GM12878 (cell line): ENCODE measurements around the gene CNRIP1. TPM values are rescaled to one million over a fixed set of nuclear protein-coding genes. Genes with fewer than 3 reads are reported as not detected.
A peak's percentile ranks its signal among the peaks of the same experiment; 100 is the strongest.

Experiments used
- ATAC-seq: fragments of 200-7000 bp; cut with Tn5 transposase; 3 replicates; pipeline ENCODE4 v1.9.1; 2020; ENCODE audit warnings: mild to moderate bottlenecking, moderate library complexity
- BruUV-seq: library from RNA; stranded (reverse); fragments of 400-500 nt; replicated peaks from 2 replicates; lab custom pipeline; 2021; lab: Mats Ljungman, UMichigan
- CTCF ChIA-PET: fragments of 300-600 bp; sonication (Branson Sonifier 250); formaldehyde crosslinking; extraction: SDS; loops from one replicate; lab custom pipeline; 2021; ENCODE audit warnings: inconsistent platforms; lab: Yijun Ruan, JAX
- POLR2A ChIA-PET: fragments of 350-600 bp; formaldehyde crosslinking; extraction: SDS; loops from one replicate; lab custom pipeline; 2021; ENCODE audit warnings: inconsistent platforms; lab: Charles Lee
- RAD21 ChIA-PET: fragments of 300-600 bp; sonication (Branson Sonifier 250); formaldehyde crosslinking; loops from one replicate; lab custom pipeline; 2023; ENCODE audit warnings: antibody characterized with exemption; ENCODE audit not compliant: unreplicated experiment; lab: Charles Lee
- SMC1A ChIA-PET: fragments of 300-600 bp; sonication (Branson Sonifier 250); formaldehyde crosslinking; loops from one replicate; lab custom pipeline; 2023; ENCODE audit not compliant: unreplicated experiment, uncharacterized antibody; lab: Charles Lee
- DNase-seq: peaks from one replicate; pipeline ENCODE4 v3.0.0-alpha.2; 2011; ENCODE audit warnings: low read depth, low spot score
- FAIRE-seq: peaks from 3 replicates; lab custom pipeline; 2011; peaks lifted over from hg19 to GRCh38; lab: Jason Lieb, UNC
- H2AFZ ChIP-seq: 2 replicates; pipeline ENCODE4 v1.6.0; 2011; ENCODE audit warnings: low read depth, low read length, control low read depth; ENCODE audit not compliant: control insufficient read depth
- H3K27ac ChIP-seq: 2 replicates; pipeline ENCODE4 v1.5.1; 2011; ENCODE audit warnings: control low read depth; ENCODE audit not compliant: control insufficient read depth, insufficient read depth
- H3K27me3 ChIP-seq, 2 experiments: replicated peaks in 1 of 2; 2 replicates each; pipeline versions ENCODE4 v1.6.0 to v1.6.1; 2011; ENCODE audit warnings: low read length in 1 of 2; ENCODE audit not compliant: control insufficient read depth in 2 of 2, insufficient read depth in 2 of 2
- H3K36me3 ChIP-seq, 2 experiments: 2 replicates each; pipeline ENCODE4 v1.5.1; 2011; ENCODE audit warnings: low read length in 1 of 2; ENCODE audit not compliant: control insufficient read depth in 2 of 2, insufficient read depth in 2 of 2
- H3K4me1 ChIP-seq: 2 replicates; pipeline ENCODE4 v1.6.1; 2011; ENCODE audit warnings: mild to moderate bottlenecking, low read length, moderate library complexity, mixed read lengths; ENCODE audit not compliant: control insufficient read depth, insufficient read depth
- H3K4me2 ChIP-seq: 2 replicates; pipeline ENCODE4 v1.6.0; 2011; ENCODE audit warnings: control low read depth; ENCODE audit not compliant: control insufficient read depth, insufficient read depth
- H3K4me3 ChIP-seq: fragments of 200-600 bp; sonication (generic); 2 replicates; pipeline ENCODE4 v1.5.1; 2016
- H3K79me2 ChIP-seq: 2 replicates; pipeline ENCODE4 v1.6.0; 2011; ENCODE audit warnings: low read length; ENCODE audit not compliant: control insufficient read depth, insufficient read depth
- H3K9ac ChIP-seq: 2 replicates; pipeline ENCODE4 v1.8.0; 2011; ENCODE audit warnings: low read length, control low read depth, mixed read lengths; ENCODE audit not compliant: control insufficient read depth, insufficient read depth
- H3K9me3 ChIP-seq: replicated peaks from 3 replicates; pipeline ENCODE4 v1.5.1; 2011; ENCODE audit warnings: mild to moderate bottlenecking, low read length; ENCODE audit not compliant: control insufficient read depth, insufficient read depth
- H4K20me1 ChIP-seq: 2 replicates; pipeline ENCODE4 v1.6.0; 2011; ENCODE audit not compliant: control insufficient read depth, insufficient read depth
- CBFB ChIP-seq: IDR thresholded peaks from 2 replicates; pipeline ENCODE4 v1.6.1; 2016; ENCODE audit warnings: antibody characterized with exemption, low read depth
- CHD2 ChIP-seq: IDR thresholded peaks from 2 replicates; pipeline ENCODE4 v1.6.1; 2011; ENCODE audit warnings: low read depth, low read length, improper control_type of control experiment, borderline replicate concordance
- IKZF1 ChIP-seq: fragments of 450-650 bp; conservative IDR thresholded peaks from 2 replicates; pipeline ENCODE4 v1.6.1; 2017; ENCODE audit warnings: antibody characterized with exemption, mild to moderate bottlenecking
- JUND ChIP-seq: IDR thresholded peaks from 2 replicates; pipeline ENCODE4 v1.6.1; 2012; ENCODE audit warnings: low read depth, mild to moderate bottlenecking, low read length, improper control_type of control experiment, moderate library complexity
- NR2C2 ChIP-seq: IDR thresholded peaks from 2 replicates; pipeline ENCODE4 v1.6.1; 2011; ENCODE audit warnings: borderline replicate concordance, low read depth; ENCODE audit not compliant: control insufficient read depth, insufficient read length
- POLR2AphosphoS2 ChIP-seq: IDR thresholded peaks from 2 replicates; pipeline ENCODE4 v1.6.1; 2011; ENCODE audit warnings: low read depth, mild to moderate bottlenecking, low read length, improper control_type of control experiment, moderate library complexity
- SP1 ChIP-seq: IDR thresholded peaks from one replicate; pipeline ENCODE4 v1.6.1; 2011; ENCODE audit warnings: low read depth, low read length
- SUPT20H ChIP-seq: IDR thresholded peaks from 2 replicates; pipeline ENCODE4 v1.6.1; 2011; ENCODE audit warnings: low read depth, mild to moderate bottlenecking, low read length, moderate library complexity, borderline replicate concordance; ENCODE audit not compliant: control insufficient read depth
- ZBED1 ChIP-seq: IDR thresholded peaks from 2 replicates; pipeline ENCODE4 v1.6.1; 2016; ENCODE audit warnings: borderline replicate concordance
- WGBS: methylation state at CpG from one replicate; pipeline ENCODE4 v1.1.6; 2016; ENCODE audit warnings: low lambda C conversion rate; ENCODE audit not compliant: insufficient replicate concordance, insufficient coverage; ENCODE audit errors: missing lambda C conversion rate; 5-methylcytosine and 5-hydroxymethylcytosine counted together
- in situ Hi-C: fragments of 300-500 bp; cut with MboI; formaldehyde crosslinking; loops from 9 replicates; pipeline ENCODE4 v1.14.3; 2018; ENCODE audit warnings: mixed read lengths
- intact Hi-C: fragments of 100-400 bp; cut with micrococcal nuclease; formaldehyde crosslinking; loops from one replicate; pipeline ENCODE4 v1.14.2; 2022; ENCODE audit not compliant: unreplicated experiment
- polyA plus RNA-seq, 11 experiments: library from polyadenylated mRNA; depleted of rRNA in 4 of 11; unstranded in 6 of 11; stranded (reverse) in 5 of 11; fragments of >200 nt; fragmentation: Nextera tagmentation in 4 of 11; fragmentation: Illumina TruSeq in 1 of 11; extraction: Ambion mirVana in 4 of 11; extraction: Trizol in 1 of 11; gene quantifications; 1 replicate in 1 of 11; 2 replicates in 10 of 11; pipeline versions ENCODE4 v1.2.1 to v1.2.3, GENCODE V29; 2011 to 2016; ENCODE audit warnings: inconsistent platforms in 2 of 11, missing spikeins in 2 of 11, low read depth in 1 of 11
- total RNA-seq, 4 experiments: library from RNA; depleted of rRNA in 3 of 4; stranded (reverse); fragments of >200 nt in 3 of 4; fragmentation: Illumina TruSeq in 1 of 4; extraction: Trizol in 1 of 4; gene quantifications; 2 replicates each; pipeline versions ENCODE4 v1.2.1 to v1.2.3, GENCODE V29; 2013 to 2021
- TF ChIP-seq, protein P1 (sequence below): fragments of 450-650 bp; IDR thresholded peaks from 2 replicates; pipeline ENCODE4 v1.6.1; 2017; ENCODE audit warnings: mild to moderate bottlenecking
- TF ChIP-seq, protein P2 (sequence below): fragments of 450-650 bp; IDR thresholded peaks from 2 replicates; pipeline ENCODE4 v1.6.1; 2018; ENCODE audit warnings: mild to moderate bottlenecking, low read depth, moderate library complexity; ENCODE audit not compliant: partially characterized antibody

Gene CNRIP1
- total and polyA plus RNA-seq, 10 of the 15 experiments (the other 5 are each of a cell fraction or from before 2014, with no cell fraction given): not detected

- DNase-seq: no peak
- FAIRE-seq: peak; percentile 31
- 96% methylated on average over 3 of the region's 3 CpGs for WGBS
- in situ Hi-C loops (no loop called here), intact Hi-C loops (no loop called here)
- ChIA-PET POLR2A (no interaction called here), SMC1A (interaction anchor here (1.1 to 1.4 kb wide), 2 partner anchors 10 to 91 kb away, joined by 3 to 6 read pairs; a partner anchor contains a TSS), RAD21 (interaction anchor here (0.5 to 2.0 kb wide), 2 partner anchors 11 to 128 kb away, joined by 4 to 10 read pairs; no protein-coding TSS in a partner anchor), CTCF (interaction anchor here (0.6 to 2.6 kb wide), 4 partner anchors 43 to 1182 kb away, joined by 3 to 17 read pairs (median 4); no protein-coding TSS in a partner anchor)
- Histone ChIP-seq H3K4me3 (peak overlapping the region; percentile 40; the same call in 1 of the 2 replicates), H3K27me3 (no peaks in the 10 kb centered on the region), H3K4me1 (peaks cover 3% of the 10 kb centered on the region; the same call in 1 of the 2 replicates), H3K4me2 (peak overlapping the region; percentile 82; the same call in 1 of the 2 replicates), H3K9ac (no peak overlapping the region), H3K27ac (no peak overlapping the region), H3K9me3 (no peaks in the 10 kb centered on the region), H4K20me1 (peaks cover 2% of the 10 kb centered on the region)
- BruUV-seq: TSS peak; percentile 22
- ATAC-seq: no peak
- TF ChIP-seq SUPT20H: no peak
- no peak for TF ChIP-seq NR2C2
- no peak for TF ChIP-seq IKZF1
- TF ChIP-seq JUND: no peak
- TF ChIP-seq, protein P1, sequence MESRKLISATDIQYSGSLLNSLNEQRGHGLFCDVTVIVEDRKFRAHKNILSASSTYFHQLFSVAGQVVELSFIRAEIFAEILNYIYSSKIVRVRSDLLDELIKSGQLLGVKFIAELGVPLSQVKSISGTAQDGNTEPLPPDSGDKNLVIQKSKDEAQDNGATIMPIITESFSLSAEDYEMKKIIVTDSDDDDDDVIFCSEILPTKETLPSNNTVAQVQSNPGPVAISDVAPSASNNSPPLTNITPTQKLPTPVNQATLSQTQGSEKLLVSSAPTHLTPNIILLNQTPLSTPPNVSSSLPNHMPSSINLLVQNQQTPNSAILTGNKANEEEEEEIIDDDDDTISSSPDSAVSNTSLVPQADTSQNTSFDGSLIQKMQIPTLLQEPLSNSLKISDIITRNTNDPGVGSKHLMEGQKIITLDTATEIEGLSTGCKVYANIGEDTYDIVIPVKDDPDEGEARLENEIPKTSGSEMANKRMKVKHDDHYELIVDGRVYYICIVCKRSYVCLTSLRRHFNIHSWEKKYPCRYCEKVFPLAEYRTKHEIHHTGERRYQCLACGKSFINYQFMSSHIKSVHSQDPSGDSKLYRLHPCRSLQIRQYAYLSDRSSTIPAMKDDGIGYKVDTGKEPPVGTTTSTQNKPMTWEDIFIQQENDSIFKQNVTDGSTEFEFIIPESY: no peak
- TF ChIP-seq, protein P2, sequence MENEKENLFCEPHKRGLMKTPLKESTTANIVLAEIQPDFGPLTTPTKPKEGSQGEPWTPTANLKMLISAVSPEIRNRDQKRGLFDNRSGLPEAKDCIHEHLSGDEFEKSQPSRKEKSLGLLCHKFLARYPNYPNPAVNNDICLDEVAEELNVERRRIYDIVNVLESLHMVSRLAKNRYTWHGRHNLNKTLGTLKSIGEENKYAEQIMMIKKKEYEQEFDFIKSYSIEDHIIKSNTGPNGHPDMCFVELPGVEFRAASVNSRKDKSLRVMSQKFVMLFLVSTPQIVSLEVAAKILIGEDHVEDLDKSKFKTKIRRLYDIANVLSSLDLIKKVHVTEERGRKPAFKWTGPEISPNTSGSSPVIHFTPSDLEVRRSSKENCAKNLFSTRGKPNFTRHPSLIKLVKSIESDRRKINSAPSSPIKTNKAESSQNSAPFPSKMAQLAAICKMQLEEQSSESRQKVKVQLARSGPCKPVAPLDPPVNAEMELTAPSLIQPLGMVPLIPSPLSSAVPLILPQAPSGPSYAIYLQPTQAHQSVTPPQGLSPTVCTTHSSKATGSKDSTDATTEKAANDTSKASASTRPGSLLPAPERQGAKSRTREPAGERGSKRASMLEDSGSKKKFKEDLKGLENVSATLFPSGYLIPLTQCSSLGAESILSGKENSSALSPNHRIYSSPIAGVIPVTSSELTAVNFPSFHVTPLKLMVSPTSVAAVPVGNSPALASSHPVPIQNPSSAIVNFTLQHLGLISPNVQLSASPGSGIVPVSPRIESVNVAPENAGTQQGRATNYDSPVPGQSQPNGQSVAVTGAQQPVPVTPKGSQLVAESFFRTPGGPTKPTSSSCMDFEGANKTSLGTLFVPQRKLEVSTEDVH: no peak
- no peak for TF ChIP-seq POLR2AphosphoS2
- TF ChIP-seq SP1: no peak
- no peak for TF ChIP-seq ZBED1
- no peak for TF ChIP-seq CBFB
- no peak for TF ChIP-seq CHD2
- TF ChIP-seq, all 136 proteins: peak for 0
- H3K36me3 ChIP-seq: peaks cover 0 to 2% of the 10 kb centered on the region in 2 experiments; a peak in 2 of 4 replicates
- H3K79me2 ChIP-seq: peaks cover 94% of the 10 kb centered on the region
- H2AFZ ChIP-seq: no peak overlapping the region
These were observed 71.4 kb downstream of the CNRIP1 start for GRCh38 chr2:68248361-68248760.
